Hematopoietic multipotent progenitor cell treated with erythropoietin and hydrocortisone succinate and interleukin-3 and kit ligand, for 6 days (in vitro differentiated cells): Measurements from ENCODE around the gene ADRA1B.

Source experiments
- DNase-seq: peaks from one replicate; pipeline ENCODE4 v3.0.0-alpha.2; 2015

ADRA1B gene

GRCh38 chr5:159902444-159903121 lies 13.7 kb upstream of the ADRA1B start:
- DNase-seq, result no peak

GRCh38 chr5:159903131-159903530 lies 13.2 kb upstream of the ADRA1B start:
- no peak for DNase-seq

GRCh38 chr5:159904874-159905273 lies 11.4 kb upstream of the ADRA1B start:
- DNase-seq, result no peak

GRCh38 chr5:159905496-159905895 lies 10.8 kb upstream of the ADRA1B start:
- DNase-seq, result no peak

GRCh38 chr5:159906463-159906862 lies 9.8 kb upstream of the ADRA1B start:
- DNase-seq, result no peak

- no peak for DNase-seq
These were observed 9.3 kb upstream of the ADRA1B start for GRCh38 chr5:159906943-159907342.

- DNase-seq, result no peak
These were observed 8.3 kb upstream of the ADRA1B start for GRCh38 chr5:159907689-159908590.

- DNase-seq, result no peak
These were observed 7.7 kb upstream of the ADRA1B start for GRCh38 chr5:159908591-159908940.

GRCh38 chr5:159909126-159909525 lies 7.2 kb upstream of the ADRA1B start:
- DNase-seq, result no peak

- DNase-seq, result no peak
These were observed 6.0 kb upstream of the ADRA1B start for GRCh38 chr5:159910207-159910842.

- DNase-seq, result no peak
These were observed 5.4 kb upstream of the ADRA1B start for GRCh38 chr5:159910843-159911229.

- no peak for DNase-seq
These were observed 4.9 kb upstream of the ADRA1B start for GRCh38 chr5:159911349-159911748.

GRCh38 chr5:159912033-159912800 lies 4.1 kb upstream of the ADRA1B start:
- DNase-seq, result no peak

- no peak for DNase-seq
These were observed 3.2 kb upstream of the ADRA1B start for GRCh38 chr5:159913048-159913447.

GRCh38 chr5:159913501-159913900 lies 2.8 kb upstream of the ADRA1B start:
- DNase-seq, result no peak

GRCh38 chr5:159916841-159917761 lies 819 bp downstream of the ADRA1B start:
- no peak for DNase-seq

GRCh38 chr5:159917994-159918393 lies 1.7 kb downstream of the ADRA1B start:
- DNase-seq, result no peak

GRCh38 chr5:159921721-159922120 lies 5.4 kb downstream of the ADRA1B start:
- no peak for DNase-seq

GRCh38 chr5:159923008-159923407 lies 6.7 kb downstream of the ADRA1B start:
- DNase-seq, result no peak

GRCh38 chr5:159928122-159928909 lies 12.0 kb downstream of the ADRA1B start:
- no peak for DNase-seq

GRCh38 chr5:159929176-159929575 lies 12.9 kb downstream of the ADRA1B start:
- no peak for DNase-seq
